ENCODE results near the gene NSUN4.

The NSUN4 gene

GRCh38 chr1:46380508-46380907 lies 39.9 kb downstream of the NSUN4 start:
- TF ChIP-seq SIN3A (IDR thresholded peaks at IDR 0.05; ENCODE audit: borderline replicate concordance, insufficient read depth, low read length), result no peak
- TF ChIP-seq REST (IDR thresholded peaks at IDR 0.05; ENCODE audit: insufficient read depth in 1 of 2, low read depth in 2 of 2, low read length in 2 of 2), result no peak
- no peak for TF ChIP-seq FOXP2 (optimal IDR thresholded peaks at IDR 0.05; ENCODE audit: borderline replicate concordance, extremely low read depth, extremely low read length, insufficient read depth)
- TF ChIP-seq POLR2AphosphoS5 (IDR thresholded peaks at IDR 0.05; ENCODE audit: low read depth, low read length), result no peak
- TF ChIP-seq TAF1 (IDR thresholded peaks at IDR 0.05; ENCODE audit: borderline replicate concordance, insufficient read depth, low read length), result no peak

GRCh38 chr1:46393510-46393909 lies 52.9 kb downstream of the NSUN4 start:
- TF ChIP-seq TAF1 (IDR thresholded peaks at IDR 0.05; ENCODE audit: borderline replicate concordance, insufficient read depth, low read length), result no peak
- no peak for TF ChIP-seq FOXP2 (optimal IDR thresholded peaks at IDR 0.05; ENCODE audit: borderline replicate concordance, extremely low read depth, extremely low read length, insufficient read depth)
- no peak for TF ChIP-seq POLR2AphosphoS5 (IDR thresholded peaks at IDR 0.05; ENCODE audit: low read depth, low read length)
- TF ChIP-seq REST (IDR thresholded peaks at IDR 0.05; ENCODE audit: insufficient read depth in 1 of 2, low read depth in 2 of 2, low read length in 2 of 2), result no peak
- no peak for TF ChIP-seq SIN3A (IDR thresholded peaks at IDR 0.05; ENCODE audit: borderline replicate concordance, insufficient read depth, low read length)

- no peak for TF ChIP-seq TAF1 (IDR thresholded peaks at IDR 0.05; ENCODE audit: borderline replicate concordance, insufficient read depth, low read length)
- TF ChIP-seq POLR2AphosphoS5 (IDR thresholded peaks at IDR 0.05; ENCODE audit: low read depth, low read length), result no peak
- no peak for TF ChIP-seq FOXP2 (optimal IDR thresholded peaks at IDR 0.05; ENCODE audit: borderline replicate concordance, extremely low read depth, extremely low read length, insufficient read depth)
- no peak for TF ChIP-seq REST (IDR thresholded peaks at IDR 0.05; ENCODE audit: insufficient read depth in 1 of 2, low read depth in 2 of 2, low read length in 2 of 2)
- no peak for TF ChIP-seq SIN3A (IDR thresholded peaks at IDR 0.05; ENCODE audit: borderline replicate concordance, insufficient read depth, low read length)
Observed at GRCh38 chr1:46394108-46394871, 53.7 kb downstream of the NSUN4 start, which contains the start of gene FAAH. Gene FAAH (plus strand): TSS chr1:46394317. CDS start chr1:46394349, 32 bp downstream.

- no peak for TF ChIP-seq SIN3A (IDR thresholded peaks at IDR 0.05; ENCODE audit: borderline replicate concordance, insufficient read depth, low read length)
- TF ChIP-seq FOXP2 (optimal IDR thresholded peaks at IDR 0.05; ENCODE audit: borderline replicate concordance, extremely low read depth, extremely low read length, insufficient read depth), result no peak
- no peak for TF ChIP-seq POLR2AphosphoS5 (IDR thresholded peaks at IDR 0.05; ENCODE audit: low read depth, low read length)
- TF ChIP-seq REST (IDR thresholded peaks at IDR 0.05; ENCODE audit: insufficient read depth in 1 of 2, low read depth in 2 of 2, low read length in 2 of 2), result no peak
- no peak for TF ChIP-seq TAF1 (IDR thresholded peaks at IDR 0.05; ENCODE audit: borderline replicate concordance, insufficient read depth, low read length)
Observed at GRCh38 chr1:46394872-46395465, 54.4 kb downstream of the NSUN4 start.
